Panc1 (cell line): ENCODE results near the gene MAGEA4. TPM values are rescaled to one million over a fixed set of nuclear protein-coding genes. Genes with fewer than 3 reads are reported as not detected.

Experiments used
- ATAC-seq: fragments of 200-7000 bp; cut with Tn5 transposase; 2 replicates; pipeline ENCODE4 v1.9.1; 2020; ENCODE audit warnings: mild to moderate bottlenecking, moderate library complexity
- BruUV-seq: library from RNA; stranded (reverse); fragments of 400-500 nt; replicated peaks from 2 replicates; lab custom pipeline; 2021; lab: Mats Ljungman, UMichigan
- CTCF ChIA-PET: fragments of 300-600 bp; sonication (Branson Sonifier 250); formaldehyde crosslinking; loops from one replicate; lab custom pipeline; 2022; ENCODE audit warnings: antibody characterized with exemption; lab: Charles Lee
- POLR2A ChIA-PET: fragments of 300-600 bp; sonication (Branson Sonifier 250); formaldehyde crosslinking; loops from one replicate; lab custom pipeline; 2022; ENCODE audit warnings: antibody characterized with exemption; lab: Charles Lee
- DNase-seq: peaks from one replicate; pipeline ENCODE4 v3.0.0-alpha.2; 2010; ENCODE audit warnings: low read depth, low spot score
- H3K27ac ChIP-seq: 2 replicates; pipeline ENCODE4 v1.5.1; 2011; ENCODE audit warnings: mild to moderate bottlenecking, low read length, inconsistent platforms
- H3K27me3 ChIP-seq: fragments of 200-500 bp; sonication (Bioruptor generic); 2 replicates; pipeline ENCODE4 v1.6.0; 2014; ENCODE audit warnings: low read length, inconsistent platforms; ENCODE audit not compliant: control insufficient read depth, insufficient read depth
- H3K36me3 ChIP-seq: fragments of 200-500 bp; sonication (Bioruptor generic); 2 replicates; pipeline ENCODE4 v1.5.1; 2014; ENCODE audit warnings: inconsistent platforms, mild to moderate bottlenecking, low read length, moderate library complexity; ENCODE audit not compliant: control insufficient read depth, insufficient read depth
- H3K4me1 ChIP-seq: 2 replicates; pipeline ENCODE4 v1.5.1; 2011; ENCODE audit warnings: inconsistent platforms, mild to moderate bottlenecking, low read length, moderate library complexity; ENCODE audit not compliant: control insufficient read depth, insufficient read depth
- H3K4me3 ChIP-seq, 2 experiments: 2 replicates each; pipeline ENCODE4 v1.5.1; 2011 to 2012; ENCODE audit warnings: low read depth in 2 of 2, low read length in 2 of 2, mild to moderate bottlenecking in 2 of 2, inconsistent platforms in 1 of 2, moderate library complexity in 1 of 2
- H3K9me3 ChIP-seq: fragments of 200-500 bp; sonication (Bioruptor generic); 2 replicates; pipeline ENCODE4 v1.5.1; 2014; ENCODE audit warnings: low read depth, mild to moderate bottlenecking, inconsistent platforms, low read length, moderate library complexity; ENCODE audit not compliant: control insufficient read depth, insufficient read depth
- CTCF ChIP-seq: fragments of 450-650 bp; IDR thresholded peaks from 2 replicates; pipeline ENCODE4 v1.5.1; 2017; ENCODE audit warnings: mild to moderate bottlenecking
- POLR2AphosphoS5 ChIP-seq: IDR thresholded peaks from 2 replicates; pipeline ENCODE4 v1.6.1; 2012; ENCODE audit warnings: mild to moderate bottlenecking, low read depth, low read length, moderate library complexity
- SIN3A ChIP-seq: IDR thresholded peaks from 2 replicates; pipeline ENCODE4 v1.6.1; 2012; ENCODE audit warnings: low read depth, mild to moderate bottlenecking, low read length, moderate library complexity, borderline replicate concordance; ENCODE audit not compliant: insufficient read depth
- TCF7L2 ChIP-seq: IDR thresholded peaks from 2 replicates; pipeline ENCODE4 v1.6.1; 2011; ENCODE audit warnings: mild to moderate bottlenecking, low read depth, low read length, inconsistent platforms
- in situ Hi-C: cut with HindIII; loops from 2 replicates; pipeline ENCODE4 v1.10.0; 2016; ENCODE audit warnings: low sequenced_read_pairs, low pct_unique_long_range_greater_than_20kb
- intact Hi-C: fragments of 100-400 bp; cut with micrococcal nuclease; formaldehyde crosslinking; loops from one replicate; pipeline ENCODE4 v1.10.0; 2022; ENCODE audit not compliant: unreplicated experiment
- total RNA-seq: library from RNA; stranded (reverse); gene quantifications from one replicate; pipeline ENCODE4 v1.2.1, GENCODE V29; 2021; ENCODE audit not compliant: unreplicated experiment
- TF ChIP-seq, protein P1 (sequence below), 2 experiments: IDR thresholded peaks; 2 replicates each; pipeline ENCODE4 v1.6.1; 2011 to 2012; ENCODE audit warnings: low read depth in 2 of 2, control low read depth in 1 of 2, low read length in 1 of 2, mild to moderate bottlenecking in 1 of 2, moderate library complexity in 1 of 2; ENCODE audit not compliant: insufficient read depth in 1 of 2

MAGEA4 gene
- total RNA-seq, 1 experiment from 2014 or later: not detected

DNA sequence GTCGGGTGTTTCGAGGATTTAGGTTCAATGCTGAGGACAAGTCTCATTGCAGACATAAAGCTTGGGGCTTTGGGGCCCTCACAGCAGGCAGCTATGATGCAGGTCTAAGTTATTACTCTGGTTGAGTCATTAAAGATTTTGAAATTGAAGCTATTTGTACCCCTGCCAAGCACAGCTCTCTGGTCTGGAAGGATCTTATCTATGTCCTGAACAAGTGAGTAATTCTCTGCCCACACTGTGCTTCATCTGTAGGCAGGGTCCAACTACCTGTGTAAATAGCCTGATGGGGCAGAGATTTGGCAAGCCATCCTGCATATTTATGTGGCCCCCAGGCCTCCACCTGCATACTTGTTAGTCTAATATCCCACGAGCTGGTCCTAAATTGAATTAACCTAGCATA lies 41.4 kb upstream of the MAGEA4 start:
- no peak overlapping the region for H3K4me3 ChIP-seq
- CTCF ChIA-PET: no interaction called here
- H3K9me3 ChIP-seq: no peaks in the 10 kb centered on the region
- intact Hi-C loops (no loop called here), in situ Hi-C loops (no loop called here)
- H3K4me1 ChIP-seq: no peaks in the 10 kb centered on the region
- POLR2A ChIA-PET: no interaction called here
- ATAC-seq (no peak), DNase-seq (no peak)
- no peak for TF ChIP-seq POLR2AphosphoS5
- no peak for TF ChIP-seq CTCF
- TF ChIP-seq SIN3A: no peak
- TF ChIP-seq TCF7L2: no peak
- TF ChIP-seq, protein P1, sequence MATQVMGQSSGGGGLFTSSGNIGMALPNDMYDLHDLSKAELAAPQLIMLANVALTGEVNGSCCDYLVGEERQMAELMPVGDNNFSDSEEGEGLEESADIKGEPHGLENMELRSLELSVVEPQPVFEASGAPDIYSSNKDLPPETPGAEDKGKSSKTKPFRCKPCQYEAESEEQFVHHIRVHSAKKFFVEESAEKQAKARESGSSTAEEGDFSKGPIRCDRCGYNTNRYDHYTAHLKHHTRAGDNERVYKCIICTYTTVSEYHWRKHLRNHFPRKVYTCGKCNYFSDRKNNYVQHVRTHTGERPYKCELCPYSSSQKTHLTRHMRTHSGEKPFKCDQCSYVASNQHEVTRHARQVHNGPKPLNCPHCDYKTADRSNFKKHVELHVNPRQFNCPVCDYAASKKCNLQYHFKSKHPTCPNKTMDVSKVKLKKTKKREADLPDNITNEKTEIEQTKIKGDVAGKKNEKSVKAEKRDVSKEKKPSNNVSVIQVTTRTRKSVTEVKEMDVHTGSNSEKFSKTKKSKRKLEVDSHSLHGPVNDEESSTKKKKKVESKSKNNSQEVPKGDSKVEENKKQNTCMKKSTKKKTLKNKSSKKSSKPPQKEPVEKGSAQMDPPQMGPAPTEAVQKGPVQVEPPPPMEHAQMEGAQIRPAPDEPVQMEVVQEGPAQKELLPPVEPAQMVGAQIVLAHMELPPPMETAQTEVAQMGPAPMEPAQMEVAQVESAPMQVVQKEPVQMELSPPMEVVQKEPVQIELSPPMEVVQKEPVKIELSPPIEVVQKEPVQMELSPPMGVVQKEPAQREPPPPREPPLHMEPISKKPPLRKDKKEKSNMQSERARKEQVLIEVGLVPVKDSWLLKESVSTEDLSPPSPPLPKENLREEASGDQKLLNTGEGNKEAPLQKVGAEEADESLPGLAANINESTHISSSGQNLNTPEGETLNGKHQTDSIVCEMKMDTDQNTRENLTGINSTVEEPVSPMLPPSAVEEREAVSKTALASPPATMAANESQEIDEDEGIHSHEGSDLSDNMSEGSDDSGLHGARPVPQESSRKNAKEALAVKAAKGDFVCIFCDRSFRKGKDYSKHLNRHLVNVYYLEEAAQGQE (IDR thresholded peaks at IDR 0.05; ENCODE audit: insufficient read depth in 1 of 2, low read depth in 2 of 2, low read length in 1 of 2): no peak
- H3K27me3 ChIP-seq: no peaks in the 10 kb centered on the region
- H3K36me3 ChIP-seq: no peaks in the 10 kb centered on the region; the same call in 1 of the 2 replicates
- BruUV-seq: no TSS peak
- no peak overlapping the region for H3K27ac ChIP-seq

DNA sequence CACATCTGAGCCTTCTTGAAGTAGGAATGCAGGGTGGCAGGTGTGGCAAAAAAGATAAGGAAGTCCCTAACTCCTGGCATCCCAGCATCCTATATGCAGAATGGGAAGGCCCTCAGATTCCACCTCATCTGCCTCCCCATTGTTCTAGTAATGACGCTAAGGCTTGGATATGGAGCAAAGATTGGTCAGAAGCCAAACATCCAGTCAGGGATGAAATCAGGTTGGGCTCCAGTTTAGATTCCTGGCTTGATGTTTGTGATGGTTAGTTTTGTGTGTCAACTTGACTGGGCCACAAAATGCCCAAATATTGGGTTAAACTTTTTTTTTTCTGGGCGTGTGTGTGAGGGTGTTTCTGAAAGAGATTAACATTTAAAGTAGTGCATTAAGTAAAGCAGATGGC lies 39.6 kb upstream of the MAGEA4 start:
- Histone ChIP-seq H3K27ac (no peak overlapping the region), H3K9me3 (no peaks in the 10 kb centered on the region), H3K4me1 (no peaks in the 10 kb centered on the region), H3K4me3 (no peak overlapping the region), H3K27me3 (no peaks in the 10 kb centered on the region), H3K36me3 (no peaks in the 10 kb centered on the region; the same call in 1 of the 2 replicates)
- DNase-seq (no peak), ATAC-seq (no peak)
- no TSS peak for BruUV-seq
- CTCF ChIA-PET: no interaction called here
- POLR2A ChIA-PET: no interaction called here
- in situ Hi-C loops (no loop called here), intact Hi-C loops (no loop called here)
- TF ChIP-seq, protein P1 (IDR thresholded peaks at IDR 0.05; ENCODE audit: insufficient read depth in 1 of 2, low read depth in 2 of 2, low read length in 1 of 2): no peak
- TF ChIP-seq CTCF: no peak
- TF ChIP-seq SIN3A: no peak
- no peak for TF ChIP-seq TCF7L2
- TF ChIP-seq POLR2AphosphoS5: no peak
